ENCODE results near the gene SLC12A8. TPM values are rescaled to one million over a fixed set of nuclear protein-coding genes. Genes with fewer than 3 reads are reported as not detected.
A peak's percentile ranks its signal among the peaks of the same experiment; 100 is the strongest.

The SLC12A8 gene
- total and polyA plus RNA-seq, 9 of the 15 experiments (the other 6 are each of a cell fraction or from before 2014, with no cell fraction given): 0.04 to 0.33 (median 0.09) TPM; not detected in 4

GRCh38 chr3:125125821-125126245 is 86.7 kb downstream of the SLC12A8 start (continued):
- TF ChIP-seq CHD7 (IDR thresholded peaks at IDR 0.05; ENCODE audit: low read depth, low read length): no peak
- no peak for TF ChIP-seq SAFB (IDR thresholded peaks at IDR 0.05; ENCODE audit: borderline replicate concordance, low read depth, low read length)
- no peak for TF ChIP-seq IFI16 (CRISPR knock-in tag; IDR thresholded peaks at IDR 0.05)
- no peak for TF ChIP-seq EZH2 (IDR thresholded peaks at IDR 0.05; ENCODE audit: borderline replicate concordance, low read depth, low read length)
- TF ChIP-seq CTCFL (IDR thresholded peaks at IDR 0.05; ENCODE audit: borderline replicate concordance, insufficient read depth, low read depth, low read length, poor library complexity, severe bottlenecking): no peak
- TF ChIP-seq RFX5 (IDR thresholded peaks at IDR 0.05; ENCODE audit: low read depth, low read length): no peak
- TF ChIP-seq POU5F1 (IDR thresholded peaks at IDR 0.05; ENCODE audit: borderline replicate concordance, low read depth, low read length, partially characterized antibody): no peak
- TF ChIP-seq ID3 (CRISPR knock-in tag; IDR thresholded peaks at IDR 0.05): no peak
- TF ChIP-seq ID3 (tag; IDR thresholded peaks at IDR 0.05): no peak
- TF ChIP-seq CEBPG (CRISPR knock-in tag; IDR thresholded peaks at IDR 0.05): no peak
- peak; percentile 88 to 92 for TF ChIP-seq CEBPG (tag; conservative IDR thresholded peaks at IDR 0.05 in 1 of 2, IDR thresholded peaks at IDR 0.05 in 1 of 2)
- TF ChIP-seq, protein P1, sequence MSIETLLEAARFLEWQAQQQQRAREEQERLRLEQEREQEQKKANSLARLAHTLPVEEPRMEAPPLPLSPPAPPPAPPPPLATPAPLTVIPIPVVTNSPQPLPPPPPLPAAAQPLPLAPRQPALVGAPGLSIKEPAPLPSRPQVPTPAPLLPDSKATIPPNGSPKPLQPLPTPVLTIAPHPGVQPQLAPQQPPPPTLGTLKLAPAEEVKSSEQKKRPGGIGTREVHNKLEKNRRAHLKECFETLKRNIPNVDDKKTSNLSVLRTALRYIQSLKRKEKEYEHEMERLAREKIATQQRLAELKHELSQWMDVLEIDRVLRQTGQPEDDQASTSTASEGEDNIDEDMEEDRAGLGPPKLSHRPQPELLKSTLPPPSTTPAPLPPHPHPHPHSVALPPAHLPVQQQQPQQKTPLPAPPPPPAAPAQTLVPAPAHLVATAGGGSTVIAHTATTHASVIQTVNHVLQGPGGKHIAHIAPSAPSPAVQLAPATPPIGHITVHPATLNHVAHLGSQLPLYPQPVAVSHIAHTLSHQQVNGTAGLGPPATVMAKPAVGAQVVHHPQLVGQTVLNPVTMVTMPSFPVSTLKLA (conservative IDR thresholded peaks at IDR 0.05): no peak
